NCI-H2227 (cell line): ENCODE results near the gene CENPV.
"Not testable (repeated sequence)": the region's sequence is repeated elsewhere in the genome, so short reads cannot be mapped to it uniquely, and the experiment has no call there.

Experiments used
- DNase-seq: peaks from one replicate; lab custom pipeline; 2025; ENCODE audit not compliant: unreplicated experiment; lab: John Stamatoyannopoulos, UW

Gene CENPV

GRCh38 chr17:16314859-16315258, 38.4 kb downstream of the CENPV start:
- no peak for DNase-seq

DNA sequence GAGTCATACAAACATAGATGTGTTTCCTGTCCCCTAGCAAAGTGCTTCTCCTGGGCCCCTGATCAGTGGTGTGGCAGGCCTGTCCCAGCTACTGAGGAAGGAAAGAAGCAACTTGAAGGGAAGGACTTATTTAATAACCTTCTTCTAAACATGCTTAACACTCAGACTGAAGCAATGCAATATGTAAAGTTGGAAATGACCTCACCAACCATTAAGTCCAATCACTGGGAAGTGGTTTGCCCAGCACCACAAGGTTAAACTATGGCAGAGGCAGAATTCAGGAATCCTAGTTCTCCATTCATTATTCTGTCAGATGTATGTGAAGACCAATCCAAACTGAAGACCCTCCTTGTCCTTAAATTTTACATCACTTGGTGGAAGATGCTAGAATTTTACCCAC, 39.1 kb downstream of the CENPV start:
- DNase-seq: no peak

DNA sequence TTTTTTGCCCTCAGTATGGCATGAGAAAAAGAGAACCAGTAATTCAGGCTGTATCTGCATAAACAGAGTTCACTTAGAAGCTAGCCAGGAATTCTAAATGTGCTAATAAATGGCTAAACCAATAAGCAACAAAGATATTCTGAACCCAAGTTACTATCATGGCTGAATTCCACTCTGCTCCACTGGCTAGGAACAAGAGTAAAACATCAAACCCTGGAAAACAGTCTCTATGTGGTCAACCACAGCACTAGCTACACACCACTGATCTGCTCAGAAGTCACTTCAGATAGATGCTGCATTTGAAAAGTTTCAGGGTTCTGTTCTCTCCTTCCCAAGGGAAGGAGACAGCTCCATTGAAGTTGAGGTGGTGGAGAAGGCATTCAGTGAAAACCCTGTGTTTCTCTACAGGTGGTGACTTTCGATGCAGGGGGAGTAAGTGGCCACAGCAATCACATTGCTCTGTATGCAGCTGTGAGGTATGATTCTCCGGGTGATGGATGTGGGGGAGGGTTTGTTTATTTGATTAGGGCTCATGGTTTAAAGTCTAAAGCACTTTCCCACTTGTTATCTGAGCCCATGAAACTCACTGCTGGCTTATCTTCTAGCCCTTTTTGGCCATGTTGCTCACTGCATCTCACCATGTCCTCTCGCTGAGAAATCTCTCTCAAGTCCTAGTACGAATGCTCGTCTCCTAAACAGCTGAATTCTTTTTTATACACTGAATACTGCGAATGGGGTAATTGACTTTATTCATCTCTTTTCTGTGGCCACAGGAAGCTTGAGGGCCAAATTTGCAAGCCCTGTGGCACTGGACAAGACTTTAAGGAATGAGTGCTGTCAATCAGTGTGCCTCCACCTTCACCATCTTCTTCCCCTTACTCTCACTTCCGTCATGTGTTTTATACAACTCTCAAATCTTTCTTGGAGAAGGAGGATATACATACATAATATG, 39.9 kb downstream of the CENPV start:
- no peak for DNase-seq

DNA sequence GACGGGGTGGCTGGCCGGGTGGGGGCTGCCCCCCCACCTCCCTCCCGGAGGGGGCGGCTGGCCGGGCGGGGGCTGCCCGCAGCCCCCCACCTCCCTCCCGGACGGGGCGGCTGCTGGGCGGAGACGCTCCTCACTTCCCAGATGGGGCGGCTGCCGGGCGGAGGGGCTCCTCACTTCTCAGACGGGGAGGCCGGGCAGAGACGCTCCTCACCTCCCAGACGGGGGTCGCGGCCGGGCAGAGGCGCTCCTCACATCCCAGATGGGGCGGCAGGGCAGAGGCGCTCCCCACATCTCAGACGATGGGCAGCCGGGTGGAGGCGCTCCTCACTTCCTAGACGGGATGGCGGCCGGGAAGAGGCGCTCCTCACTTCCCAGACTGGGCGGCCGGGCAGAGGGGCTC, 41.2 kb downstream of the CENPV start:
- DNase-seq: not testable (repeated sequence)

DNA sequence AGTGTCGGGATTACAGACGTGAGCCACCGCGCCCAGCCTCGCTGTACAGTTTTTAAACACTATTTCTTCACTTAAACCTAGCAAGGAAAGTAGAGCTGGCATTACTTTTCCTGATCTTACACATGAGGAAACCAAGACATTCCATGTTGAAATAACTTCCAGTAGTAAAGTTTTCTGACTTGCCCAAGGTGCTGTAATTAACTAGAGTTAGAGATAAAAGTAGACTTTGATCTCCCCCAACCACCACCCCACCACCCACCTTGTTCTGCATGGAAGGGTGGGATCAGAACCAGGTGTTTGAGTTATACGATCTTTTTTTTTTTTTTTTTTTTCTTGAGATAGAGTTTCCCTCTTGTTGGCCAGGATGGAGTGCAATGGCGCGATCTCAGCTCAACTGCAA, 47.1 kb downstream of the CENPV start:
- no peak for DNase-seq

- DNase-seq: peak; percentile 30
Measured at GRCh38 chr17:16304830-16305229, 48.4 kb downstream of the CENPV start.

DNA sequence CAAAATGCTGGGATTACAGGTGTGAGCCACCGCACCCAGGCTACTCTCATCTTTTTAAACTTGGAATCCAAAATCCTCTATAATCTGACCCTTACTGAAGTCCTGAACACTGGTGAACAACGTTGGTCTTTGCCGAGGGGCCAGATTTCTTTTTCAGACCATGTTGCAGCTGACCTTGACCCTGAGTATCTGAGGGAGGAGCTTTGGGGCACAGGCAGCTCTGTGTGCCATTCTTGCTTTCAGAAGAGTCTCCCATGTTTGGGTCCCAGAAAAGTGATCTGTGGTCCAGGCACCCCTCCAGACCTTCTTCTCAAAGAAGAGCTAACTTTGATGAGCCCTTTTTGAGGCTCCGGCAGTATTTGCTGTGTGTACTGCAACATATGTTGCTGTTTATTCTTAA, 50.4 kb downstream of the CENPV start:
- DNase-seq: no peak

GRCh38 chr17:16301963-16302855, 51.1 kb downstream of the CENPV start:
- no peak for DNase-seq

DNA sequence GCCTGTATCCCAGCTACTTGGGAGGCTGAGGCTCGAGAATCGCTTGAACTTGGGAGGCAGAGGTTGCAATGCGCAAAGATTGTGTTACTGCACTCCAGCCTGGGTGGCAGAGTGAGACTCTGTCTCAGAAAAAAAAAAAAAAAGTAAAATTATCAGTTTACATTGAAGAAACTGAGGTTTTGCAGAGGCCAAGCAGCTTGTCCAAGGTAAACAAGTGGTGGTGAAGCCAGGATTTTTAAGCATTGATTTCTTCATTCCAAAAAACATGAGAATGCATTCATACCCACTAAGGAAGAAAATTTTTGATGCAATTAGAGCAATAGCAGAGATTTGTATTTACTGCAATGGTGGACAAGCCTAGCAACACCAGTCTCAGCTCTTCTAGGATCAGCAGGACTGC, 52.7 kb downstream of the CENPV start:
- DNase-seq: no peak

DNA sequence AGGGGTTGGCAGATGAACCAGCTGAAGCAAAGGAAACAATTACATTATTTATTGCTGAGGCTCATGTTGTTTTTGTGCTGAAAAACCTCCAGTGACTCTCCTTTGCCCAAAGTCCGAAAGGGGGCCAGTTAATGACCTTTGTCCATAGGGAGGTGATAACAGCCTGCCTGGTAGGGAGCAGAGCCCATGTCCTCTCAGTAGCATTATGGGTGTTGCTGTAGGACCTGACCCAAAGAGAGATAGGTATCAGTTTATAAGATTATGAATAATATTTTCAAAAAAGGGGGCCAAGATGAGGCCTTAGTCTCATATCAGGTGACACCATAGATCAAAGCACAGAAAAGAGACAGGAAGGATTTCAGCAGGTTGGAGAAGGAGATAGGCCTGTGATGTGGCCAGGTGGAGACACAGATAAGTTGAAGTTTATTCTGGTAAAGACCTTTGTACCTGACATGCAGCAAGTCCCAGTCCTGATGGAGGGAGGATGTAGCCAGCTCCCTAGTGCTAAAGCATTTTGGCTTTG, 55.1 kb downstream of the CENPV start:
- DNase-seq: no peak

DNA sequence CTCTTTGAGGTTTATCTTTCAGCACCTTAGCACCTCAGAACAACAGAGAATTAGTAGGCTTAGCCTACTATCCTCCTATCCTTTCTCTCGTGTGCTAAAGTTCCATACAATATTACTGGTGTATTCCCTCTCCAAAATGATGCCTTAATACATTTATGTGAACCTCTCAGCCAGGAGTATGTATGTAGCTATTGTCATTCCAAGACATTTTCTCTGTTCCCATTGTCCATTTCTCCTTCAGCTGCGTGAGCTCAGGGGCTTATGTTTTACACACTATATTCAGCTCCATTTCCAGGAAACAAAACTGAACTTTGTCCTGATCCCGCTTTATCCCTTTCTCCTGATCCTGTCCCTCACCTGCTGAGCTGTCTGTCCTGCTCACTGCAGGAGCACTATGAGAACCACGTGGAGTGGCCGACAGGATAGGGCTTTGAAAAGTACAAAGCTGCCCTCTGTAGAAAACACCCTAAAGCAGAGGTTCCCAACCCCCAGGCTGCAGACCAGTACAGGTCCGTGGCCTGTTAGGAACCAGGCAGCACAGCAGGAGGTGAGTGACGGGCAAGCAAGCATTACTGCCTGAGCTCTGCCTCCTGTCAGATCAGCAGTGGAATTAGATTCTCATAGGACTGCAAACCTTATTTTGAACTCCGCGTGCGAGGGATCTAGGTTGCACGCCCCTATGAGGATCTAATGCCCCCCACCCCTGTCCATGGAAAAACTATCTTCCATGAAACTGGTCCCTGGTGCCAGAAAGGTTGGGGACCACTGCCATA, 55.7 kb downstream of the CENPV start:
- no peak for DNase-seq

GRCh38 chr17:16296072-16296471, 57.2 kb downstream of the CENPV start:
- DNase-seq: not testable (repeated sequence)

DNA sequence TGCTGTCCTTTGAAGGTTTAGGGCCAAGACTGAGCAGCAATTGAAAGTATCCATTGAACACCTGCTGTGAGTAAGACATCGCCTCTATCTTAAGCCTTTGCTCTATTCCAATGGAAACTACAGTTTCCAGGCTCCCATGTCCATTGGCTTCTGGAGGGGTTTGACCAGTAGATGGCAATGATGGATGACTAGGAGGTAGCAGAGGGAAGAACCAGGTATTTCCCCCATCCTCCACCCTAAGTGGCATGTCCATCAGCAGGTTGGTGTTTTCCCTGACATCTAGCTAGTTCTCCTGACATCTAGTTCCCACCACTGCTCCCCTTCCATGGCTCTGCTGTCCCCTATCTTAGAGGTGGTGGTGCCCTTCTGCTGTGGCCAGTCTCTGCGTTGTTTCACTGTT, 58.7 kb downstream of the CENPV start:
- no peak for DNase-seq

DNA sequence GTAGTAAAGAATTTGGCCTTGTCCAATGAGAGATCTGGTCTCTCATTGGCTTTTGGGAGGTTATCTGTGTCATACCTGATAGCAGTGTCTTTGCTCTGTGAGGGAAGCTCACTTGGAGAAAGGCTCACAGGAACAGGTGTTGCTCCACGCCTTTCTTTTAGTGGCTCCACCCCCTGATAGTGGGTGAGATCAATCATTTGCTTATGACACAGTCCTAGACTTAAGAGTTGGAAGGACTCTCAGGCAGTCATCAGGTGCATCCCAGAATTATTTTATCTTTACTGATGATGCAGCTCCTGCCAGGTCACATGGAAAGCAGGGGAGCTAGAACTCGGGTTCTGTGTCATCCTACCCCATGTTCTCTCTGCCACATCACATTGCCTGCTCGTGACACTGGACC, 59.3 kb downstream of the CENPV start:
- DNase-seq: no peak
